AG20443 (cell line): ENCODE results near the gene JOSD1.

Experiments
- DNase-seq: peaks from one replicate; pipeline ENCODE4 v3.0.0; 2012; ENCODE audit warnings: low spot score, mixed read lengths

JOSD1 gene

DNA sequence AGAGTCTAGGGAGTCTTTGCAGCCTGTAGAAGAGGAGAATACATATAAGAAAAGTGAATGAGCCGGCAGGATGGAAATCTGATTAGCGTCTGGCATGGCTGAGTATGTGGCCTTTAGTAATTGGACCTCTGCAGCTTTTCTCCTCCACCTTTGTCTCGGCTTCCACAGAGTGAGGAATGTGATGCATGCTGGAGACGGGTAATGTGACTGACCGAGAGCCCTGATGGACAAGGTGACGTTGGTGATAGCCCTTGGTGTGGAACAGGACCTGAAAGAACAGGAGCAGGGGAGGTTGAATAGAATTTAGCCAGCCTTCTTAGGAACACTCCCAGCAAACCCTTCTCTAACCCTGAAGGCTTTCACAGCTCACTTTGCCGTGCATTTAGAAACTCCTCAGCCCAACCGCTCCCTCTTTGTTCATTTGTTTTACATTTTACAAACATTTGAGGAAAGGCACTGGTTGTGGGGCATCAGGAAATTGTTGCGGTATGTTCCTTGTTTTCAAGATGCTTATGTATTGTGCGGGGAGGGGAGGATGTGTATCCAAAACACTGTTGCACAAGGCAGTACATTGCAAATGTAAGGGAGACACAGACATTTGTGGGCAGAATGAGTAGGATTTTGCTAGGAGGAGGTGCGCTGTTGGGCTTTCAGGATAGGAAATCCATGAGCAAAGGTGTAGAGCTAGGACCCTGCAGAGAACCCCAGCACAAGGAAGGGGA lies 11.9 kb upstream of the JOSD1 start:
- no peak for DNase-seq

GRCh38 chr22:38710866-38711265 lies 10.1 kb upstream of the JOSD1 start:
- no peak for DNase-seq

- DNase-seq = no peak
Measured at GRCh38 chr22:38710351-38710750, 9.6 kb upstream of the JOSD1 start.

DNA sequence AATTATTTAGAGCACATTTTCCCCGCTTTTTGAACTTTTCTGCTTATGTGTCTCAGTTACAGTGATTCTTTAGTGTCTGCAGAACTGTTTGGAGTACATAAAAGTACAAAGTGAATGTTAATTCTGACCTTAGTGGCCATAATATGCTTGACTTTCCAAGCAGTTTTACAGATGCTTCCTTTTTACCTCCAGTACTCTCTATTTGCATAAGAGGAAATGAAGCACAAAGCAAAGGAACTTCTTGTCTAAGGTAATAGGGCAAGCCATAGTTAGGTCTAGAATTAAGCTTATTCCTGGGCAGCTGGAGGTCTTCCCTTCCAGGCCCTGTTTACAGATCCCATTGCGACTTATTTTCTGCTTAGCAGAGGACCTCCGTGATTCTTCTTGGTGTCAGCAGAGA lies 8.6 kb upstream of the JOSD1 start:
- no peak for DNase-seq

GRCh38 chr22:38707984-38708383 lies 7.2 kb upstream of the JOSD1 start:
- DNase-seq = no peak

DNA sequence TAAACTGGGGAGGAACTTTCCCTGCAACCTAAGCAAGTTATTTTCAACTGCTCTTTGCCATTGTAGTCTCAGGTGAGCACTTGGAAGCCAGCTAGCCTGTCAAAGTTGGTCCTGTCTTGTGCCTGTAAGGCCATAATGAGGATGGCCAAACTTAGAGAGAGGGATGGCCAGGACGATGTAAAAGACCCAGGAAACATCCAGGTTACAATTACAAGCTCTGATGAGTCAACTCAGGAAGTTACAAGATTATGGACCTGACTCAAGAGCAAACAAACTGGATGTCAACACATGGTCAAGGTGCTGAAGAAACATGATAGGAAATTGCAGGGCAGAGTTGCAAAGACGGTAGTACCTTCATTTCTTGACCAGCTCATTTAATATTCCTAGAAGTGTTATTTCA lies 6.6 kb upstream of the JOSD1 start:
- no peak for DNase-seq

- no peak for DNase-seq
Measured at GRCh38 chr22:38706901-38707195, 6.1 kb upstream of the JOSD1 start.

GRCh38 chr22:38706101-38706900 lies 5.6 kb upstream of the JOSD1 start:
- DNase-seq = peak; percentile 60

- peak; percentile 96 for DNase-seq
Measured at GRCh38 chr22:38705235-38706100, 4.7 kb upstream of the JOSD1 start, which contains the start of gene GTPBP1. GTPBP1 (plus strand) TSS chr22:38705944; CDS start chr22:38705956, 12 bp downstream.

DNA sequence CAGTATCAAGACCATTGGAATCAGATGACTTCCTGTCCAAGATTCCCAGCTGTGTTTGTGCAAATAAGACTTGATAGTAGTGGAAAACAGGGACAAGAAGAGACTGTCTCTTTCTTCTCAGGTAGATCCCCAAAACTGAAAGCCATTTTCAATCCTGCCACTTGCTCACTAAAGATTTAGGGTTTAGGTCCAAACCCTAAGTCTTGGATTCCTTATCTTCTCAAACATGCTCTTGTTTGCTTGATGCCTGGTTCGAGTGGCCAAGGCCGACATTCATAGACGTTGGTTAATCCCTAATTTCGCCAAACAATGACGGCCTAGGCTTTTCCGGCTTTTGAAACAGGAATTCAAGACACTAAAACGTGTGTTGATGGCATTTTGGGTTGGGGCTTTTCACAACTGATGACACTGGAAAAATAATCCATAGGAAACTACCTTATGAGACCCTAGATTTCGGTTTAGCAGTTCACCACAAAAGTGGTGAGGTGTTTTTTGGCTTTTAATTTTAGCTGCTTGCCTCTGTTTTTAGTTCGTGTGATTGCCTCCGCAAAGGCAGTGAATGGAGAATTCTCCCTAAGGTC lies 4.0 kb upstream of the JOSD1 start:
- DNase-seq = no peak

GRCh38 chr22:38700270-38700788 lies 414 bp downstream of the JOSD1 start:
- DNase-seq = peak; percentile 80

GRCh38 chr22:38699784-38700183 lies 959 bp downstream of the JOSD1 start:
- DNase-seq = peak; percentile 41

DNA sequence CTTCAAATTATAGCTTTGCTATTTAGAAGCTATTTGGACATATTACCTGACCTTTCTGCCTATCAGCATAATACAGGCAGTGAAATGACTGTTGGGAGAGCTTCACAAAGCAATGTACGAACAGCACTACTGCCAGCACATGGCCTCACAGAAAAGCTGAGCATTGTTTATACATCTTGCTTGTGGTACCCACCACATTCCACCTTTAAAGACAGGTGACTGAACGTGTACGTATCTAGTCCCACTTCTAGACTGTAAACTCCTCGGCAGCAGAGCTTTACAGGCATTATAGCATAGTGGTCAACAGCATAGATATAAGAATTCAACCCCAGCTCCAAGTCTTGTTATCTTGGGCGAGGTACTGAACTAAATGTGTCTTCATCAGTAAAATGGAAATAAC lies 1.6 kb downstream of the JOSD1 start:
- DNase-seq = no peak

DNA sequence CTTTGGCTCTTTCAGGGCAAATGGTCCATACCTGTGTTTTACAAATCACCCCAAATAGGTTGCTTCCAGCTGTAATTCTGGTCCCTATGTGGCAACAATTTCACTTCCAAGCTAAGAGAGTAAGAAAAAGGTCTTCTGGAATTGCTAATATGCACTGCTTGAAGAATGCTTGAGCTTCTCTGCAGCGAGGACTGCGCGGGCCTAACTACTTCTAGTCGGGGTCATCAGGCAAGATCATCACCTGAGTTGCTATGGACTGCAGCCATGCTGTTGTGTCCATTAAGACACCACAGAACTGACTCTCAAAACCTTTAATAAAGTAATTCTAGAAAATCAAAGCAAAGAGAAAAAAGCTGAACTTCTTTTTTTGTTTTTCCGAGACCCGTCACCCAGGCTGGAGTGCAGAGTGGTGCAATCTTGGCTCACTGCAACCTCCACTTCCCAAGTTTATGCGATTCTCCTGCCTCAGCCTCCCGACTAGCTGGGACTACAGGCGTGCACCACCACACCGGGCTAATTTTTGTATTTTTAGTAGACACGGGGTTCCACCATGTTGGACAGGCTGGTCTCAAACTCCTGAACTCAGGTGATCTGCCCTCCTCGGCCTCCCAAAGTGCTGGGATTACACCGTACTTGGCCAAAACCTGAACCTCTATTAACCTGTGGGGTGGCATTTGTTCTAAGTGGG lies 2.2 kb downstream of the JOSD1 start:
- DNase-seq = no peak

DNA sequence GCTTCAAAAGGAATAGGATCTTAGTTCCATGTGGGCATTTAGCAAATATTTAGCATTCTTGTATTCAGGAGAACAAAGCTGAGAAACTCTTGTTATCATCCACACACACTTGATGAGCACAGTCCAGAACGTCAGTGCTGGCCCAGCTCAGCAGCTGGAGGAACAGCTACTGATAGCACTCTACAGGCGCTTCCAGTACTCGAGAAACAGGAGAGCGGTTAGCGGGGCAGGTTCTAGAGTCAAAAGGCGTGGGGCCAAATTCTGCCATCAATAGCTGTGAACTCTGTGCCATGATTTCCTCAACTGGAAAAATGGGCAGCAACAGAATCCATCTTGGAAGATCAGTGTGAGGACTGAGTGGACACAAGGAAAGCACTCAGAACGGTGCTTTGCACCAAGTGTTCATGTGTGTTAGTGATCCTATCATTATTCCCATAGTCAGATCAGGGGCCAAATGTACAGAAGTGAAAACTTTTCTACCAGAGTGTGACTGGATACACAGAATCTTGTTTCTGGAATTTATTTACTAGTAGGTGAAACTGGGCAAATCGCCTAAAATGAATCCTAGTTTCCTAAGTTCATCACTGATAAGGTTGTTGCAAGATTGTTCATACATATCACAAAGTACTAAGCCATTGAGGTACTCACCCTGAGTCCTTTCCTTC lies 3.2 kb downstream of the JOSD1 start:
- no peak for DNase-seq

- DNase-seq = peak; percentile 73
Measured at GRCh38 chr22:38696606-38697424, 3.9 kb downstream of the JOSD1 start.

- no peak for DNase-seq
Measured at GRCh38 chr22:38694940-38695339, 5.8 kb downstream of the JOSD1 start.

GRCh38 chr22:38694049-38694448 lies 6.7 kb downstream of the JOSD1 start:
- no peak for DNase-seq

GRCh38 chr22:38689651-38690050 lies 11.1 kb downstream of the JOSD1 start:
- DNase-seq = no peak

DNA sequence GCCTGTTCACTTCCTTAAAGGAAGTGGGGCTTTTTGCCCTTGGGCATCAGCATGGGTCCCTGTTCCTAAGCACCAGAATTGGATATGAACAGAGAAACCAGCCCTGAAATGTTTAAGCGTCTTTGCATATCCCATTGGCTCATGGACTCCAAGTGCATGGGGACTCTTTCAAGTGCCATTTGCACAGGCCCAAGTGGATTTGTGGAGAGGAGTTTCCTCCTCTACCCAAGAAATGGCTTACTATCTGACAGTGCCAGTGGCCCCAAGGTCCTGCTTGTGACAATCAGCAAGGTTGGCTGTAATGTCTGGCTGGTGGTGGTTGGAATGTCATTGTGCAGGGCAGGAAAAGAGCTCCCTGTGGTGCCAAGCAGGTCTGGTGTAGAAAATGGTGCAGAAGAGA lies 15.0 kb downstream of the JOSD1 start:
- no peak for DNase-seq
